ES-I3 (cell line): ENCODE results near the gene ZNF772.
"Not testable (repeated sequence)": the region's sequence is repeated elsewhere in the genome, so short reads cannot be mapped to it uniquely, and the experiment has no call there.

Experiments used
- H3K36me3 ChIP-seq: 2 replicates; pipeline ENCODE4 v1.6.1; 2013; ENCODE audit warnings: mild to moderate bottlenecking, low read length, control low read depth, moderate library complexity; ENCODE audit not compliant: insufficient read depth
- H3K4me1 ChIP-seq: 2 replicates; pipeline ENCODE4 v1.6.1; 2013; ENCODE audit warnings: mild to moderate bottlenecking, control low read depth, low read length; ENCODE audit not compliant: insufficient read depth
- H3K9ac ChIP-seq: 2 replicates; pipeline ENCODE4 v1.6.1; 2013; ENCODE audit warnings: low read depth, mild to moderate bottlenecking, low read length, moderate library complexity
- H3K9me3 ChIP-seq: 2 replicates; pipeline ENCODE4 v1.6.1; 2013; ENCODE audit warnings: mild to moderate bottlenecking, low read length, moderate library complexity; ENCODE audit not compliant: control insufficient read depth, insufficient read depth

The ZNF772 gene

GRCh38 chr19:57477191-57478008 lies at the start of gene ZNF772:
ZNF772 (minus strand) TSS chr19:57477566; CDS start chr19:57477309, 257 bp downstream.
- H3K4me1 ChIP-seq: no peaks in the 10 kb centered on the region
- peaks cover 37% of the 10 kb centered on the region for H3K9me3 ChIP-seq
- peak within 1 kb of the TSS; percentile 83 for H3K9ac ChIP-seq
- H3K36me3 ChIP-seq: peaks cover 34% of the 10 kb centered on the region

- not testable (repeated sequence) for H3K9ac ChIP-seq, H3K36me3 ChIP-seq, H3K9me3 ChIP-seq
Measured at GRCh38 chr19:57518021-57518420, 40.7 kb upstream of the ZNF772 start.

GRCh38 chr19:57515255-57515654 lies 37.9 kb upstream of the ZNF772 start:
- no peaks in the 10 kb centered on the region for H3K4me1 ChIP-seq
- H3K9me3 ChIP-seq: peaks cover 10% of the 10 kb centered on the region; the same call in 1 of the 2 replicates
- H3K36me3 ChIP-seq: no peaks in the 10 kb centered on the region; the same call in 1 of the 2 replicates
- H3K9ac ChIP-seq: no peak overlapping the region

More at GRCh38 chr19:57518021-57518420, 40.7 kb upstream of the ZNF772 start:
- H3K4me1 ChIP-seq: not testable (repeated sequence)

GRCh38 chr19:57512845-57513244 lies 35.5 kb upstream of the ZNF772 start:
- peaks cover 10% of the 10 kb centered on the region; the same call in 1 of the 2 replicates for H3K9me3 ChIP-seq

GRCh38 chr19:57511484-57511883 lies 34.1 kb upstream of the ZNF772 start:
- Histone ChIP-seq H3K9me3 (peaks cover 10% of the 10 kb centered on the region; the same call in 1 of the 2 replicates), H3K36me3 (peaks cover 11% of the 10 kb centered on the region; the same call in 1 of the 2 replicates), H3K9ac (no peak overlapping the region), H3K4me1 (no peaks in the 10 kb centered on the region)

More at GRCh38 chr19:57512845-57513244, 35.5 kb upstream of the ZNF772 start:
- no peaks in the 10 kb centered on the region for H3K4me1 ChIP-seq
- H3K9ac ChIP-seq: no peak overlapping the region
- no peaks in the 10 kb centered on the region; the same call in 1 of the 2 replicates for H3K36me3 ChIP-seq

- Histone ChIP-seq H3K9ac (no peak overlapping the region), H3K36me3 (peaks cover 18% of the 10 kb centered on the region; the same call in 1 of the 2 replicates), H3K4me1 (no peaks in the 10 kb centered on the region), H3K9me3 (no peaks in the 10 kb centered on the region)
Measured at GRCh38 chr19:57506163-57506562, 28.8 kb upstream of the ZNF772 start.

- H3K36me3 ChIP-seq, H3K9me3 ChIP-seq, H3K4me1 ChIP-seq: not testable (repeated sequence)
- peak overlapping the region; percentile 44 for H3K9ac ChIP-seq
Measured at GRCh38 chr19:57500400-57500799, 23.0 kb upstream of the ZNF772 start.

- H3K4me1 ChIP-seq, H3K36me3 ChIP-seq, H3K9me3 ChIP-seq: not testable (repeated sequence)
- peak within 1 kb of the TSS; percentile 63 for H3K9ac ChIP-seq
Measured at GRCh38 chr19:57499680-57500395, 22.5 kb upstream of the ZNF772 start, which contains the start of gene ZNF773. ZNF773 (plus strand) TSS chr19:57499938; CDS start chr19:57500081, 143 bp downstream.

GRCh38 chr19:57499332-57499679 lies 21.9 kb upstream of the ZNF772 start:
- H3K36me3 ChIP-seq, H3K9me3 ChIP-seq, H3K4me1 ChIP-seq, H3K9ac ChIP-seq: not testable (repeated sequence)

GRCh38 chr19:57488299-57488644 lies 10.9 kb upstream of the ZNF772 start:
- H3K9ac ChIP-seq: peak overlapping the region; percentile 5; the same call in 1 of the 2 replicates
- H3K9me3 ChIP-seq, H3K36me3 ChIP-seq, H3K4me1 ChIP-seq: not testable (repeated sequence)

GRCh38 chr19:57487477-57488298 lies 10.3 kb upstream of the ZNF772 start, which contains the start of gene ZNF419:
ZNF419 (plus strand) TSS chr19:57487750; CDS start chr19:57487951, 201 bp downstream.
- not testable (repeated sequence) for H3K4me1 ChIP-seq, H3K36me3 ChIP-seq, H3K9me3 ChIP-seq
- H3K9ac ChIP-seq: peak within 1 kb of the TSS; percentile 95

GRCh38 chr19:57473646-57474045 lies 3.7 kb downstream of the ZNF772 start:
- H3K36me3 ChIP-seq: peaks cover 34% of the 10 kb centered on the region
- no peaks in the 10 kb centered on the region for H3K4me1 ChIP-seq
- no peak overlapping the region for H3K9ac ChIP-seq
- H3K9me3 ChIP-seq: peaks cover 62% of the 10 kb centered on the region

GRCh38 chr19:57466489-57466888 lies 10.9 kb downstream of the ZNF772 start:
- H3K36me3 ChIP-seq: peaks cover 7% of the 10 kb centered on the region; the same call in 1 of the 2 replicates
- H3K9ac ChIP-seq: no peak overlapping the region
- no peaks in the 10 kb centered on the region for H3K4me1 ChIP-seq
- peaks cover 31% of the 10 kb centered on the region for H3K9me3 ChIP-seq
